ENCODE results near the gene NID1.

GRCh38 chr1:236070753-236071152 lies 5.9 kb upstream of the NID1 start:
- no peak for TF ChIP-seq EZH2 (IDR thresholded peaks at IDR 0.05)
- no peak for TF ChIP-seq POLR2AphosphoS5 (IDR thresholded peaks at IDR 0.05; ENCODE audit: borderline replicate concordance, low read depth, low read length)

Measured in SK-N-MC (cell line).